HG03095 (cell line): ENCODE data around the gene AGPAT3.

Source experiments
- ATAC-seq: cut with Tn5 transposase; IDR thresholded peaks from one replicate; pipeline ENCODE4 v1.9.1; 2021; ENCODE audit warnings: moderate library complexity; ENCODE audit not compliant: unreplicated experiment

Gene AGPAT3

DNA sequence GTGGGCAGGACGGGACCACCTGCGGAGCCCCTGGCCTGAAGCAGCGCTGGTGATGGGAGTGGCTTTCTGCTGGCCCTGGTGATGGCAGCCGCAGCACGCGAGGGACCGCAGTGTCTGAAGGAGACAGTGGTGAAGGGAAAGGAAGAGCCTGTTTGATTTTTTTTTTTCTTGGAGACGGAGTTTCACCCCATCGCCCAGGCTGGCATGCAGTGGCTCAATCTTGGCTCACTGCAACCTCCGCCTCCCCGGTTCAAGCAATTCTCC is 106.9 kb downstream of the AGPAT3 start:
- ATAC-seq, result no peak

DNA sequence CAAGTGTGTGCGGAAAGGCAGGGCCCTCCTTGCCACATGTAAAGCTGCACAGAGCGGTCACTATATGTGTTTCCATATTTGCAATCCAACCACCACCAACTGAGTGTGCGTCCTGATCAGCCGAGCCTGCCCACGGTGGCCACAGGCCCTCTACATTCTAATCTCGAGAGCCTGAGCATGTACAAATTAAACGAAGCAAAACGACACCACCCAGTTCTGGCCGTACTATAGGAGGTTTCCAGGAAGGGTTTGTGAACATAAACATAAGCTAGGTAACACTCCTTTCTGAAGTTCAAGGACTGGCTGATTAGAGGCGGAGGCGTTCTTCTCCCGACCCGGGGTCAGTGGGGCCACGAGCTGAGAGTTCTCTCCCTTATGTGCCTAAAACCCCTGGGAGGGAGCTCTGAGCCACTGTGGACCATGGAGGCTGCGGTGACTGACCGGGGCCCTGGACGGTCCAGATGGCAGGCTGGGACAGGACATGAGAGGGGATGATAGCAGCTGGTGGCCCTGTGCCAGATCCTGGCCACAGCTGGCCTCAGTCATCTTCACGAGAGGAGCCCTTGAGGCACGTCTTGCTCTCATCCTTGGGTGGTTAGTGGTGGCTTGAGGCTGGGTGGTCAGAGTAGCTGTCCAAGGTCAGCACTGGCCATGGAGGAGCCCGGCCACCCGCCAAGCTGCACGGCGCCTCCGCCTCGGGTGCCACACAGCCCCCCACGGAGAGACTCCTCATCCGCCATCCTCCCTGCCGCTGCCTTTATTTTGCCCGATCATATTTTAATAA is 108.0 kb downstream of the AGPAT3 start:
- ATAC-seq, result no peak

DNA sequence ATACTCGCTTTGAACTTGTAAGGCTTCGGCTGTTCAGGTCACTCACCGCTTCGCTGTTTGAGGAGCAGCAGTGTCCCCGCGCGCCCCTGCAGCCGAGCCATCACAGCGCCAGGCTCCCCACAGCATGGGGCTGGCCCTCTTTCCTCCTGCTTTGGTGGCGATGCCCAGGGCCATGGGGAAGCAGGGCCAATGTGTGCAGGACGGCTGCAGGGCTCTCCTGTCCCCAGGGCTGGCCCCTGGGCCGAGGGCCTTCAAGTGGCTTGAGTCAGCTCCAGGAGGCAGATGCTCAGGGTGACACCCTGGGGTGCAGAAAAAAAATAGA is 108.6 kb downstream of the AGPAT3 start:
- ATAC-seq, result no peak

DNA sequence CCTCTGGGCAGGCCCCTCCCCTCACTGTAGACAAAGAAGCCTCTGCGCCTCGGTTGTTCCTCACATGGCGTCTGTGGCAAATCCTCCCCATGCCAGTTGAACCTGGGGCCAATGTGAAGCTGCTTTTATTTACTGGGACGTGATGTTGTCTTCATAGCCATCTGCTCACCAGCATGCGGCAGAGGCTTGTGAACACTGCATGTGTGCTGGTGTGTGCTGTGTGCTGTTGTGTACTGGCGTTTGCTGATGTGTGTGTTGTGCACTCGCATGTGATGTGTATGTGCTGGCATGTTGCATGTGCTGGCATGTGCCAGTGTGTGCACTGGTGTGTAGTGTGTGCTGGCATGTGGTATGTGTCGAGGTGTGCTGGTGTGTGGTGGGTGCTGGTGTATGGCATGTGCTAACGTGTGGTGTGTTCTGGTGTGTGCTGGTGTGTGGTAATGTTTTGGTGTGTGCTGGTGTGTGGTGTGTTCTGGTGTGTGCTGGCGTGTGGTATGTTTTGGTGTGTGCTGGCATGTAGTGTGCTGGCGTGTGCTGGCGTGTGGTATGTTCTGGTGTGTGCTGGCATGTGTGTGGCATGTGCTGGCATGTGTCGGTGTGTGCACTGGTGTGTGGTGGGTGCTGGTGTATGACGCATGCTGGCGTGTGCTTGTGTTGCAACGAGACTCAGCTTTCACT is 109.9 kb downstream of the AGPAT3 start:
- ATAC-seq, result no peak

DNA sequence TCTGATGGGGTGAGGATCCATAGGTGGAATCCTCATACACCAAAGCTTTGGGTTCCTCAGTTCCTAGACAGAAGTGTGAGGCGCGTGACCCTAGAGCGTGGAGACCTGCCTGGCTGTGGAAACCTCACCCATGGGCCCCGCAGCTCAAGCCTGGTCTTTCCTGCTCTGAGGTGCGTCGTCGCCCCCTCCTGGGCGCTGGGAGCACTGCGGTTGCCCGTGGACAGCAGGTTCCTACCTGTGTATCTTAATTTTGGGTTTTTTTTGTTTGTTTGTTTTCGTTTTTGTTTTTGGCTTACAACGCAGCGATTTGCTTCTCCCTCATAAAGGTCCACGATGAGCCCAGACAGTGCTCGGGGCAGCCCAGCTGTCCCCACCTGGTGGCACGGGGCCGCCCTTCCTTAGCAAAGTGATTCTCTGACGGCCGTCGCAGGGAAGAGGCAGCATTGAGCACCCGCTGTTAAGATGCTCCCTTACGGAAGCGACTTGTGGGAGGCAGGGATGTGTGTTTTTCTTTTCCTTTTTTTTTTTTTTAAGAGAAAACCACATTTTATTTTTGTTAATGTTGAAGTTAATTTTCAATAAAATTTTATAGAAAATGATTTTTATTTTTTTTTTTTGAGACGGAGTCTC is 110.6 kb downstream of the AGPAT3 start:
- ATAC-seq, result no peak

DNA sequence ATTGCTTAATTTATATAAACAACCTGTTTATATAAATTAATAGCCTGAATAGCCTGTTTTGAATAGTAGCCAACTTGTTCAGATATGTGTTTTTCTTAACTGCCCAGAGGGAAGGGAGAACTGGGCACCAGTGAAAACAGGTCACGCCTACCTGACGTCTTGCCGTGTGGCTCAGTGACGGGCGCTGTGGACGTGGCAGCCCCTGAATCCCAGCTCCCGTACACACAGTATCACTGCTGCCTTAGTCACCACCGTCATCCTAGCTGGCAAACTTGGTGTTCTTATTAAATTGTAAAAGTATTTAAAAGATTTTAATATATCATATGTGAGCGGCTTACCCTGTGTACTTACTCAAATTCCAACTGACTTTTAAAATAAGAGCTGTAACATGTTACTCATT is 111.6 kb downstream of the AGPAT3 start:
- no peak for ATAC-seq

DNA sequence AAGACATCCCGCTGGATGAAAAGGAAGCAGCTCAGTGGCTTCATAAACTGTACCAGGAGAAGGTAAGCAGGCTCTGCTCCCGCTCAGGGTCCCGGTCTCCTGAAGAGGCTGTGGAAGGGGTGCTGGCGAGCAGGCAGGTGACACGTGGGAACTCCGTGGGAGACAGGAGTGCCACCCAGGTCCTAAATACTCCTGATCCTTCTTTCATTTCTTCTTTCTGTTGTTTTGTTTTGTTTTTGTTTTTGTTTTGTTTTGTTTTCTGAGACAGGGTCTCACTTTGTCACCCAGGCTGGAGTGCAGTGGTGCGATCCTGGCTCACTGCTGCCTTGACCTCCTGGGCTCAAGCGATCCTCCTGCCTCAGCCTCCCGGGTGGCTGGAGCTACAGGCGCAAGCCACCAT is 113.0 kb downstream of the AGPAT3 start:
- no peak for ATAC-seq

DNA sequence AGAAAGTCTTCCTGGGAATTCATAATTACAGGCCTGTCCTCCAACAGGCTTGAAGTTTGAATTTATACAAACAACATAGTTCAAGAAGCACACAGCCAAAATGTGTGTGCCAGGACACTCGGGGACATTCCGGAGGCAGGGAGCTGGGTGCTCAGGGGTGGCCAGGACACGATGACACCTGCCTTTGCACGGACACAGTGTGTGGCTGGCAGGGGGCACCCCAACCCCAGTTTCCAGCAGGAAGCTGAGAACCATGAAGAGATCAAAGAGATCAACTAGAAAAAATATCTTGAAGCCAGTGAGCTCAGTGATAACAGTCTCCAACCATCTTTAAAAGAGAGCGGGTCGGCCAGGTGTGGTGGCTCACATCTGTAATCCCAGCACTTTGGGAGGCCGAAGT is 114.6 kb downstream of the AGPAT3 start:
- no peak for ATAC-seq

DNA sequence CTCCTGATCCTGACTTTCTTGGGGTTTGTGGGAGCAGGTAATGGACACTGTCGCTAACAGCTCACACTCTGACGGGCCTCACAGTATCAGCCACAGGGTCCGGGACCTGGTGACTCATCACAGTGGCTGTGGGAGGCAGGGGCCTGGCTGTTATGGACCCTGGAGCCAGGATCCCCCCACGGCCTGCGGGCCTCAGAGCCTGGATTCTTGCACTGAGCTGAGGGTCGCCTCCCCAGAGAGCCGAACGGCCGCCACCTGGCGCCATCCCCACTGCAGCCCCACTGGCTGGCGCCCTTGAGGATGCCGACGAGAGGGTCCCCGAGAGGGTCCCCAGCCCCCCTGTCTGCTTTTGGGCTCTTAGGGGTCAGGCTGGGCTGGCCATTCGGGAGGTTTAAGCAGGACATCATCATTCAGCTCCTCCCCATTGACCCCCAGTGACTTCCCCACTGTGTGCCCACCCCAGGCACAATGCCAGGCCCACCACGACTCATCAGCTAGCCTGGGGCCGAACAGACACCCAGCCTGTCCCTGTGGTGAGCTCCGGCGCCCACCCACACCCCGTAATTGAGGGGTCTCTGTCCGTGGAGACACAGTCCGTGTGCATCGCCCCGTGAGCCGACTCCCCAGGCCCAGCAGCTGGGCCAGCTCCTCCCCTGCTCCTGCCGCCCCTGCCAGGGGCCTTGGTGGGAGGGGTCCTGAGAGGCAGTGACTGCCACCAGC is 116.3 kb downstream of the AGPAT3 start:
- ATAC-seq, result no peak

DNA sequence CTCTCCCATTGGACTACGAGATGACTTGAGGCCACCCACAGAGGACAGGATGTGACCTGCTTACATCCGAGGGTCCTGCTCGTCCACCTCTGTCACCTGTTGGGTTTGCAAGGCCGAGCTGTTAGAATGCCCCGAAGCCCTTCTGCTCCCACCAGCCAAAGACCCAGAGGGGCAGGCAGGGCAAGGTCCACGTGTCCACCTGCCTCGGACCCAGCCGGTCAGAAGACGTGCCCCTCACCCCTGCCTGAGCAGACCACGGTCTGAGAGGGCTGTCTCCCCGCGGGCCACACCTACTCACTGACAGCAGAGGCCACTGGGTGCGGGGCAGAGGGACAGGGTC is 116.8 kb downstream of the AGPAT3 start:
- ATAC-seq, result no peak

DNA sequence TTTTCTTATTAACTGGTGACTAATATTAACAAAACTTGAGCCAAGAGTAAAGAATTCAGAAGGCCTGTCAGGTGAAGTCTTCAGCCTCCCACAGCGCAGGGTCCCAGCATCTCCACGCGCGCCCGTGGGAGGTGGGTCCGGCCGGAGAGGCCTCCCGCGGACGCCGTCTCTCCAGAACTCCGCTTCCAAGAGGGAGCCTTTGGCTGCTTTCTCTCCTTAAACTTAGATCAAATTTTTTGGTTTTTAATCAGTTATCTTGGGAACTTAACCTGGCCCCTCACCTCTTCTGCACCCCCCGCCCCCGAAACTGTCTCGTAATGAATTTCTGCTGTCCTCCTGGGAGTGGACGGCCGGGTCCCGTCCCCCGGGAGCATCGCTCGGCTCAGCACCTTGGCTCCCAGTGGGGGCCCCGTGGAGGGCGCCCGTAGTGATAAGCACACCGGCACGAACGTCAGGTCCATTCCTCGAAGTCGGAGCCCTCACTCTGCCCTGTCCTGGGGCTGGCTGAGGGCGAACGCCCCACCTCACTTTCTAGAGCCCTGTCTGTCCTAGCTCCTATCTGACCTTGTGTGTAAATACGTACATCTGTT is 117.6 kb downstream of the AGPAT3 start:
- ATAC-seq, result no peak

DNA sequence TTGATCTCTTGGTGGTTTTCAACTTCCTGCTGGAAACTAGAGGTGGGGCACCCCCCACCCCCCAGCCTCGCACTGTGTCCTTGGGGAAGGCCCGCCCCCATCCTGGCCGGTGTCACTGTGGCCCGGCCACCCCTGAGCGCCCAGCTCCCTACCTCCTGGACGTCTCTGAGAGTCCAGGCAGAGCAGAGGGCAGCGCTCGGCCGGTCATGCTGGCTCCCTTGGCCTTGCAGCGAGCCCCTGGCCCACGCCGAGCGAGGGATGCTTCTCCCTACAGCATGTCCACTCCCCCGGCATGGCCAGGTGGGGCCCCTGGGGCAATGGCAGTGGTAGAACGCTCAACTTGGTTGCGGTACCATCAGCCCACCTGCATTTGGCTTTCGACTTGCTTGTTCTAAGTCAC is 118.4 kb downstream of the AGPAT3 start:
- ATAC-seq, result no peak

DNA sequence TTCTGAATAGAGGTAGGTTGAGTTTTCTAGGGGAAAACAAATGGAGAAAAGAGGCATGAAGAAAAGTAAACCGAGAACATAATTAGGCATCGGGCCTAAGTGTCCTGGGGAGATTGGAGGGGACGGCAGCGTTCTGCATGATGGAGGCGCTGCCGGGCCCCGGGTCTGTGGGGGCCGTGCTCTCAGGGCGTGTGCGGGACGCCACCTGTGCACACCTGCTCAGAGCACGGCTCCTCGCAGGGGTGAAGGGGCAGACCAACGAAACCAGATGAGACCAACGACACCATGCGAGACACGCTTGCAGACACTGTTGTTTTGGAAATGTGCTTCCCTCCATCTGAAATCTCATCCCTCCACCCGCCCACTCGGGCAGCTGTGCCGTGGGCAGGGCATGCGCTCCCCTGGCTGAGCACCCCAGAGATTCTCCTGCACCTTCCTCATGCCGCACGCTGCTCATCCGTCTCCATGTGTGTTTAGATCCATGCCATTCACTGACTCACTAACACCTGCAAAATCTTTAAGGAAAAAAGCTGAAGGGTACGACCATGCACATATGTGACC is 118.9 kb downstream of the AGPAT3 start:
- ATAC-seq, result no peak

DNA sequence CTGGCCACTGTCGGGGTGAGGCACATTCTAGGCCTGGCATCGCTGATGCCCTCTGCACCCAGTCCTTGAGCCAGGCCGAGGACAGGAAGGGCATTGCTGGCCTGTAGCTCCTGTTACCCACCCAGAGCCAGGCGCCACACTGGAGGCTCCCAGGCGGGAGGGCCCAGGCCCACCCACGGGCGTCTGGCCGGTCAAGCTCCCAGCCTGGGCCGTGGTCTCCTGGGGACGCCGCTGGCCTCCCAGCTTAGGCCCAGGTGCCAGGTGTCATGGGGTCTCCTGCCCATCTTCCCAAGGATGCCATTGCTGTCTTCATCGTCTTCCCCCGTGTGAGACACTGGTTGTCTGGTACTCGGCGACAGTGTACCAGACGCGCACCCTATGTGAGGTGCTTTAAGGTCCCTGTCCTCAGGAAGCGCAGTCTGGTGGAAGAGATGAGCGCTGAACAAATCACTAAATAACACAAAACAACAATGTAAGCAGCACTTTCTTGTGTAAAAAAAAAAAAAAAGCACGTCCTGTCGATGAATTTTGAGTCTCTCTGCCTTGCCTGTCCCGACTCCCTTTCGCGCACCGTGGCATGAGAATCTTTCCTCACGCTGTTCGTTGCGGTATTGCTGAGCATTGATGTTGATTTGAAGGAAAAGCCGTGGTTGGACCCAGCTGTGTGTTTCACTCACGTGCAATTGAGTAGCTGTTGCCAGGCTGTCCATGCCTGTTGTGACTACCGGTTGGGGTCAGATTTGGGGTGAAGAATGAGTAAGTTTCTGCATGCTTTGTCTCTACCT is 120.1 kb downstream of the AGPAT3 start:
- ATAC-seq, result no peak

DNA sequence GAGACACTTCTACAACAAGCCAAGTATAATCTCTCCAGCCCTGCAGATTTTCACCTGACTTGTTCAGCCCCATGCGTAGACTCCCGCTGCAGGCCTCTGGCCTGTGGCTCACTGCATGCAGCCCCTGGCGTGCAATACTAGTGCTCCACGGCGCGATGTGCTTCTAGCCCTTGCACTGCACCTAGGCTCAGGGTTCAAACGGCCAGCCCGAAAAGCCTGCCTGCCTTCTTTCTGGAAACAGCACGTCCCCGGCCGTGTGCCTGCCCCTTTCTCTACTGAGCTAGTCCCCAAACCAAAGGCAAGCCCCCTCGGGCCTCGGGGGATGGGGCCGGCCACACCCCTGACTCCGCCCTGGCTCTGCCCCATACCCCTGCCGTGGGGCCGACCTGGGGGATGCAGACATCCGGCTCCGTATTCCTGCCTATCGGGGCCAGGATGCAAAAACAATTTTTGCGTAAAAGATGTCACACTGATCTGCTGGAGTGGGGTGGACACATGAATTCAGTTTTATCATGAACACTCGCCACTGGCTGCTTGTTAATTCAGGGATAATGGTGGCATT is 120.7 kb downstream of the AGPAT3 start:
- no peak for ATAC-seq

DNA sequence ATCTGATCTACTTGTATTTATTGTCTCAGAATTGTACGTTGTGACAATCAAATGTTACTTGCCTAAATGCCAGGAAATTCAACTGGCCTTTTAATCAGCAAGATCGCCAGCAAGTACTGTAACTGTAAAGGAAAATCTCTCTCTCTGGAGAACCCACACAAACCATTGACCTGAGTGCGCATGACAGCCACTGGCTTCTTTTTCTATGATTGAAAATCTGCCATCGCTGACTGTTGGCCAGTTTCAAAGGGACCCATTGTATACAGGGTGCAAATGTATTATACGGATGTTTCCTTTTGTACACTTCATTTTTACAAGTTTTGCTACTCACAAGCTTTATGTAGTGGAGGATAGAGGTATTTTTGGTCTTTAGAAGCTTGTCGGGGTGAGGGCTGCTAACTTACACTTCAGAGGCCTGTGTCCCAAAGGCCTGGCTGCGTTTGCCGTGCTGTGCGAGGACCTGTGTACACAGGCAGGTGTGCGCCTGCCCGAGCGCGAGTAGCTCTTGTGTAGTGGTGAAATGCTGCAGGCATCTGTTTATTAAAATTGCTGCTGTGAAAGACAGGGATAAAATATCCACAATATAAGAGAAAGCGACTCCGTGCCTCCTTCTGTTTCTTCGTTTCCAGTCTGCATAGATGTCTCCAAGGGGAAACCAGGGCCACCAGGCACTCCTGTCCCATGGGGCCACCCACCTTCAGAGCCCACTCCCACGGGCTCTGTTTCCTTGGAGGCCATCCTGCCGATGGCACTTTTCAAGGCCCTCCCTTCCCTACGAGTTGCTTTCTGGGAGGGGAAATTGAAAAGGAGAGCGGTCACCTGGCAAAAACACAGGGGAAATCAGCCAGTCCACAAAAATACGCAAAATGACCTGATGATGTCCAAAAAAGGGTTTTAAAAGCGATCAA is 121.8 kb downstream of the AGPAT3 start:
- no peak for ATAC-seq

DNA sequence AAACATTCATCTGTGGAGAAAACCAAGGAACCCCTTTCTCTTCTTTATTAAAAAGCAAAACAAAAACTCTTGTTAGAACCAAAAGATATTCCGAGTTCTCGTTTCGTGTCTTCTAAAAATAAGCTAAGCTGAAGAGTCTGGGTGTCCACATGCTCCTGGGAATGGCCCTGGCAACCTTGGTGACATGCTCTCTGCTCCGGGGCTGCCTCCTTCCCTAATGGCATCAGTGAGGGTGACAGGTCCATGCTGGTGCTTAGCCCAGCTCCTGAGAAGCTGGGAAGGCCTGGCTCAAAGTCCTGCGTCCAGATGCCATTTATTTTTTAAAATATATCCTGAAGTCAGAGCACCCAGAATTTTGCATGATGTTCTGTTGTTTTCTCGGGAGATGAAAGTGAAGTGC is 122.5 kb downstream of the AGPAT3 start:
- no peak for ATAC-seq

DNA sequence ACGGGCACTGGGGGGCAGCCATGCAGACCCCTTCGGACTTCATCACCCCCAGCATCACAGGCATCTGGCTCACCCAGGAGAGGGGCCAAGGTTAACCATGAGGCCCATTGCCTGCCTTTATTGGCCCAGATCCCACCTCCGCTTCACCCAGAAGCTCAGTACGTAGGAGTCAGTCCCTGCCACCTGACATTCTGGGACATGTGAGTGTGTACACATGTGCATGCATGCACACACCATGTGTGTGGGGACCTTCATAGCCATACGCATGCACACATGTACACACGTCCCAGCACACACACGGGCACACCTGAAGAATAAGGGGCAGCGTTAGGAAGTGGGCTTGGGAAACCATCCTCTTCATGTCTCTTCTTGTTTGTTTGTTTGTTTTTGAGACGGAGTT is 123.0 kb downstream of the AGPAT3 start:
- ATAC-seq, result no peak

DNA sequence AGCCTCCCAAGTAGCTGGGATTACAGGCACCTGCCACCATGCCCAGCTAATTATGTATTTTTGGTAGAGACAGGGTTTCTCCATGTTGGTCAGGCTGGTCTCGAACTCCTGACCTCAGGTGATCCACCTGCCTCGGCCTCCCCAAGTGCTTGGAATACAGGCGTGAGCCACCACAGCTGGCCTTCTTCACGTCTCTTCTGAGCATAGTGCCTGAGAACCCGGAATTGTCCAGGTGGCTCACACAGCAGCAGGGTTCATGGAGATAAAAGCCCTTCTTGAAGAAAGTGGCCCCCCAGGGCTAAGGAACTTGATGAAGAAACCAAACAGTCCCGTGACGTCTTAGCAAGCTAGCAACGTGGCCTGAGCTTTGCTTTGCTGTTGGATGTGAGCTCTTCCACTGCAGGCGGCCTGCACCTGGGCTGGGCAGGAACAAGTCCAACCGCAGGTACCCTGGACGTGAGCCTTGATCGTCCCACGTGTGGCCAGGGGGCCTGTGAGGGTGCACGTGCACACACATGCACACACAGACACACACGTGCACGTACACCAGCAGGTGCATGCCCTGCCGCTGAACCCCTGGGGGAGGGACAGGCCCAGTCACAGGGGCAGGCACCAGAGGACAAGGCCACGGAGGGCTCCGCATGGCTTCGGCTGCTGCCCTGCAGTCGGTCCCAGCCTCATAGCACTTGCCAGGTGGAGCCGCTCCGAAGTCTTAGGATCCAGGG is 123.6 kb downstream of the AGPAT3 start:
- no peak for ATAC-seq
